Transverse colon (tissue), 4 donors: ENCODE data around the gene PYGB. TPM values are rescaled to one million over a fixed set of nuclear protein-coding genes. Genes with fewer than 3 reads are reported as not detected.
A peak's percentile ranks its signal among the peaks of the same experiment; 100 is the strongest.

Experiments used
- DNase-seq: peaks from one replicate; pipeline ENCODE4 v3.0.0-alpha.2; 2019
- H3K27ac ChIP-seq, 4 donors: fragments of 200-600 bp; sonication (generic); 2 replicates each; pipeline ENCODE4 v1.5.1; 2016 to 2018; ENCODE audit warnings: inconsistent platforms in 4 of 4
- H3K27me3 ChIP-seq: fragments of 200-600 bp; sonication (generic); 2 replicates; pipeline ENCODE4 v1.5.1; 2017; ENCODE audit warnings: inconsistent platforms
- H3K36me3 ChIP-seq, 4 donors: fragments of 200-600 bp; sonication (generic); 2 replicates each; pipeline ENCODE4 v1.5.1; 2017 to 2019; ENCODE audit warnings: inconsistent platforms in 4 of 4
- H3K4me1 ChIP-seq, 4 donors: fragments of 200-600 bp; sonication (generic); 2 replicates each; pipeline ENCODE4 v1.5.1; 2017 to 2020; ENCODE audit warnings: inconsistent platforms in 4 of 4
- H3K4me3 ChIP-seq, 4 donors: fragments of 200-600 bp; sonication (generic); 1 replicate in 1 of 4; 2 replicates in 3 of 4; pipeline versions ENCODE4 v1.5.1 to v1.6.1; 2017 to 2019; ENCODE audit warnings: inconsistent platforms in 4 of 4
- H3K9me3 ChIP-seq, 2 donors: fragments of 200-600 bp; sonication (generic); 2 replicates each; pipeline ENCODE4 v1.5.1; 2017 to 2019; ENCODE audit warnings: inconsistent platforms in 2 of 2
- EP300 ChIP-seq: sonication (generic); formaldehyde crosslinking; IDR thresholded peaks from one replicate; pipeline ENCODE4 v1.6.1; 2017; ENCODE audit warnings: antibody characterized with exemption, low read depth
- POLR2A ChIP-seq: fragments of 450-650 bp; IDR thresholded peaks from one replicate; pipeline ENCODE4 v1.6.1; 2016; ENCODE audit warnings: antibody characterized with exemption, mild to moderate bottlenecking, moderate library complexity
- POLR2AphosphoS5 ChIP-seq, 3 donors: sonication (generic); formaldehyde crosslinking; IDR thresholded peaks; one replicate each; pipeline ENCODE4 v1.6.1; 2016; ENCODE audit warnings: antibody characterized with exemption in 3 of 3
- whole genome bisulfite sequencing, 2 donors: methylation state at CpG; one replicate each; pipeline ENCODE4 v1.1.5; 2018; ENCODE audit warnings: low coverage in 1 of 2; 5-methylcytosine and 5-hydroxymethylcytosine counted together
- in situ Hi-C, 4 donors: fragments of 200-750 bp; cut with MboI; loops; one replicate each; pipeline versions ENCODE4 v1.15.0 to v1.15.1; 2017; ENCODE audit warnings: low sequenced_read_pairs in 3 of 4, low pct_ligation_motif_present in 1 of 4, low pct_unique_long_range_greater_than_20kb in 1 of 4
- intact Hi-C: fragments of 100-400 bp; cut with DNase I; formaldehyde crosslinking; loops from one replicate; pipeline ENCODE4 v1.15.1; 2023; ENCODE audit warnings: low total_unique reads
- total RNA-seq, 4 donors: library from RNA; depleted of rRNA; stranded (reverse); fragments of >200 nt; gene quantifications; one replicate each; pipeline ENCODE4 v1.1.0, GENCODE V29; 2016
- TF ChIP-seq, protein P1 (sequence below), 5 experiments: fragments of 200-600 bp in 3 of 5; fragments of 450-650 bp in 2 of 5; sonication (generic) in 3 of 5; IDR thresholded peaks; 1 replicate in 2 of 5; 2 replicates in 3 of 5; pipeline ENCODE4 v1.5.1; 2016 to 2017; ENCODE audit warnings: antibody characterized with exemption in 5 of 5, inconsistent platforms in 3 of 5, mild to moderate bottlenecking in 2 of 5, moderate library complexity in 1 of 5

The PYGB gene
- total RNA-seq, 4 donors from 2014 or later = 195 to 554 (median 359) TPM

DNA sequence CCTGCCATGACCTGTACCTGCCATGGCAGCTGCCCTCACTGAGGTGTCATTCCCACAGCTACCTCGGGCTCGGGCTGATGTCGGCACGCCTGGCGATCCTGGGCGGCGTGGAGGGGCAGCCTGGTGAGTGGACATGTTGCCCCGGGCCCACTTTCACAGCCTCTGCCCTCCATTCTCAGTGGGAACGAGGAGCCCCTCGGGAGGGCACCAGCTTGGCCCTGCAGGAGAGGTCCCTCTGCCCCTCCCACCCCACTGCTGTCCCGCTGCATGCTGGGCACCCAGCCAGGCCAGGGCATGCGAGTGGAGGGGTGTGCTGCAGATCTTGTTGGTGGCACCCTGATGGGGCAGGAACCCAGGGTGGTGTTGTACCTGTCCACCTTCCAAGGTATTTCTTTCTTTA is 29.4 kb upstream of the PYGB start:
- Histone ChIP-seq H3K4me3 (no peak overlapping the region), H3K4me1 (peaks cover 6 to 23% (median 10%) of the 10 kb centered on the region in 4 donors), H3K27ac (no peak overlapping the region), H3K36me3 (peaks cover 0 to 26% (median 7%) of the 10 kb centered on the region in 4 donors), H3K27me3 (no peaks in the 10 kb centered on the region), H3K9me3 (no peaks in the 10 kb centered on the region)
- TF ChIP-seq EP300 (no peak), POLR2AphosphoS5 (IDR thresholded peaks at IDR 0.05) (no peak), POLR2A (no peak)
- TF ChIP-seq, protein P1, sequence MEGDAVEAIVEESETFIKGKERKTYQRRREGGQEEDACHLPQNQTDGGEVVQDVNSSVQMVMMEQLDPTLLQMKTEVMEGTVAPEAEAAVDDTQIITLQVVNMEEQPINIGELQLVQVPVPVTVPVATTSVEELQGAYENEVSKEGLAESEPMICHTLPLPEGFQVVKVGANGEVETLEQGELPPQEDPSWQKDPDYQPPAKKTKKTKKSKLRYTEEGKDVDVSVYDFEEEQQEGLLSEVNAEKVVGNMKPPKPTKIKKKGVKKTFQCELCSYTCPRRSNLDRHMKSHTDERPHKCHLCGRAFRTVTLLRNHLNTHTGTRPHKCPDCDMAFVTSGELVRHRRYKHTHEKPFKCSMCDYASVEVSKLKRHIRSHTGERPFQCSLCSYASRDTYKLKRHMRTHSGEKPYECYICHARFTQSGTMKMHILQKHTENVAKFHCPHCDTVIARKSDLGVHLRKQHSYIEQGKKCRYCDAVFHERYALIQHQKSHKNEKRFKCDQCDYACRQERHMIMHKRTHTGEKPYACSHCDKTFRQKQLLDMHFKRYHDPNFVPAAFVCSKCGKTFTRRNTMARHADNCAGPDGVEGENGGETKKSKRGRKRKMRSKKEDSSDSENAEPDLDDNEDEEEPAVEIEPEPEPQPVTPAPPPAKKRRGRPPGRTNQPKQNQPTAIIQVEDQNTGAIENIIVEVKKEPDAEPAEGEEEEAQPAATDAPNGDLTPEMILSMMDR (IDR thresholded peaks at IDR 0.05) = no peak
- 96% methylated on average over 12 of the region's 12 CpGs; no CpG with 5 or more reads in 1 of the 2 donors for WGBS, 2 donors
- intact Hi-C loops = no loop called here
- in situ Hi-C loops = no loop called here
- no peak for DNase-seq

DNA sequence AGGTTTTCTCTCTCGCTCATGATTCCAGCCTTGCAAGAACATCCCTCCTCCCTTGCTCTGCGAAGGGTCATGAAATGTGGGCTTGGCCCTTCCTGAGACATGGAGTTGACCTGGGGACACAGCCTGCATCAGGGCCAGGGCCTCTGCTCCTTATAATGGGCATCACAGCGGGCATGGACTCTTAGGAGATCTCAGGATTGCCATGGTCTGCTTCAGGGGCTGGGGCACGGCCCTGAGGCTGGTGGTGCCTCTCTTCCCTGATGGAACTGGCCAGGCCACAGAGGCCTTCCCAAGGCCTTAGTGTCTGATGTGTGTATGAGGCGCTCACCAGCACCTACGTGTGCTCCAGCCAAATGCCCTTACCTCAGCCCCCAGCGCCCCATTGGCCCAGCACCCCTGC is 28.5 kb upstream of the PYGB start:
- Histone ChIP-seq H3K36me3 (peaks cover 0 to 23% (median 6%) of the 10 kb centered on the region in 4 donors), H3K9me3 (no peaks in the 10 kb centered on the region), H3K4me1 (peaks cover 6 to 23% (median 10%) of the 10 kb centered on the region in 4 donors), H3K27me3 (no peaks in the 10 kb centered on the region), H3K4me3 (no peak overlapping the region), H3K27ac (no peak overlapping the region)
- intact Hi-C loops (no loop called here), in situ Hi-C loops (no loop called here)
- WGBS, 2 donors = 97% methylated on average over 7 of the region's 7 CpGs; no CpG with 5 or more reads in 1 of the 2 donors
- TF ChIP-seq, protein P1 (IDR thresholded peaks at IDR 0.05) = no peak
- DNase-seq = no peak

DNA sequence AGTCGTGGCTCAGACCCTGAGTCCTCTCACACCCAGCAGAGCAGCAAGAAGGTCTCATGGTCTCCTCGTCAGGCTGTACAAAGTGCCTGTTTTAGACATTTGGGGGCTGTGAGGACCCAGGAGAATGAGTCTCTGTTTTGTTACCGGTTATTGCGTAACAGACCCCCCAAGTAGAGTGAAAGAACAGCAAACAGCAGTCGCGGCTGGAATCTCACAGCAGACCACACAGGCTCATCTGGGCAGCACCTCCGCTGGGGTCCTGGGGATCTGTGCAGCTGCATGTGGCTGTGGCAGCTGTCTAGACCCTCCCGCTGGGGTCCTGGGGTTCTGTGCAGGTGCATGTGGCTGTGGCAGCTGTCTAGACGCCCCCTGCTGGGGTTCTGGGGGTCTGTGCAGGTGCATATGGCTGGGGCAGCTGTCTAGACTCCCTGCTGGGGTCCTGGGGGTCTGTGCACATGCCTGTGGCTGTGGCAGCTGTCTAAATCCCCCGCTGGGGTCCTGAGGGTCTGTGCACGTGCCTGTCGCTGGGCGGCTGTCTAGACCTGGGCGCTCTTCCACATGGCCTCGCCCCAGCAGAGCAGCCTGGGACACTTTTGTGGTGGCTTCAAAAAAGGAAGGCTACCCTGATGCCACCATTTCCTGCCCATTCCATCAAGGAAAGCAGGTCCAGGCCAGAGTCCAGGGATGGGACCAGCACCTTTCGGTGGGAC is 27.7 kb upstream of the PYGB start:
- in situ Hi-C loops (no loop called here), intact Hi-C loops (no loop called here)
- TF ChIP-seq, protein P1 (IDR thresholded peaks at IDR 0.05) = peak in 1 of 5 experiments; percentile 17
- no peak for TF ChIP-seq POLR2A
- no peak overlapping the region for H3K4me3 ChIP-seq
- no peak for DNase-seq
- peaks cover 0 to 17% (median 3%) of the 10 kb centered on the region in 4 donors for H3K36me3 ChIP-seq
- H3K27ac ChIP-seq = peak overlapping the region; percentile 11 to 58 (median 46)
- 85% methylated on average over 15 of the region's 16 CpGs; no CpG with 5 or more reads in 1 of the 2 donors for WGBS, 2 donors
- H3K9me3 ChIP-seq = no peaks in the 10 kb centered on the region
- H3K27me3 ChIP-seq = no peaks in the 10 kb centered on the region
- peaks cover 6 to 23% (median 10%) of the 10 kb centered on the region in 4 donors for H3K4me1 ChIP-seq

DNA sequence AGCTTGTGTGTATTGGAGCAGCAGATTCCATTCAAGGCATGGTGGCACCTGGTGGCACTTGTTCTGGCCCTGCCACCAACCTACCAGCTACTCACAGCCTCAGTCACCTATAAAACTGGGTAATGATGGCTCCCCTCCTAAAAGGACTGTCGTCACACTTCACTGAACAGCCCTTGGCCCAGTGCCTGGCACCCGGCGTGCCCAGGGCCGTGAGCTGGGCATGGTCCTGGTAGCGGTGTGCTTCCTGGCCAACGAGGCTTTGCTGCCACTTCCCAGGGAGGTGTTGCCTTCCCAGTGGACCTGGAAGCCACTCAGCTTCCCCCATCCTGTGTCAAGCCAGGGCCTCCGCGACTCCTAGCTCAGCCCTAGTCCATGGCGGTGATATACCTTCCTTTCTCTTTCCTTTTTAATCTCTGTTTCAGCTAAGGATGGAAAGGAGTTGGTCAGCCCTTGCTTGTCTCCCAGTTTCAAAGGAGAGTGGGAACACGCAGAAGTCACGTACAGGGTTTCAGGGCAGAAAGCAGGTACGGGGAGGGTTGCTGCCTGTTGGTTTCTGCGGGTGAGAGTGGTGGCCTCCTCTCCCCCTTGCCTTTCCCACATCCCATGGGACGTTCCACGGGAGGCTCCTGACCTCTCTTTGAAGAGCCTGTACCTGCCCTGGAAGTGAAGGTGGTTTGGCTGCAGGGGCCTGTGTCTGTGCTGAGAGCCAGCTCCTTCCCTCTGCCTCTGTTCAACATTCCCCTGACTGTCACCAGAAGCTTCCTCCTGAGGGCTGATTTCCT is 26.9 kb upstream of the PYGB start:
- peak in 2 of 3 donors; percentile 29 to 63 for TF ChIP-seq POLR2AphosphoS5 (IDR thresholded peaks at IDR 0.05)
- TF ChIP-seq POLR2A = no peak
- TF ChIP-seq, protein P1 (IDR thresholded peaks at IDR 0.05) = no peak
- H3K4me3 ChIP-seq = no peak overlapping the region
- in situ Hi-C loops = no loop called here
- no peaks in the 10 kb centered on the region for H3K9me3 ChIP-seq
- no peaks in the 10 kb centered on the region for H3K27me3 ChIP-seq
- DNase-seq = peak; percentile 83
- 70 to 80% methylated on average over 2 to 15 of the region's 15 CpGs for WGBS, 2 donors
- H3K36me3 ChIP-seq = peaks cover 0 to 15% (median 3%) of the 10 kb centered on the region in 4 donors
- H3K4me1 ChIP-seq = peaks cover 6 to 23% (median 10%) of the 10 kb centered on the region in 4 donors
- peak overlapping the region; percentile 11 to 58 (median 46) for H3K27ac ChIP-seq
- intact Hi-C loops = no loop called here
